Fibroblast of villous mesenchyme (primary cell): Measurements from ENCODE around the gene ASB2. TPM values are rescaled to one million over a fixed set of nuclear protein-coding genes. Genes with fewer than 3 reads are reported as not detected.

ENCODE experiments used
- DNase-seq: peaks from one replicate; pipeline ENCODE4 v3.0.0-alpha.2; 2010; ENCODE audit warnings: low read depth
- H3K4me3 ChIP-seq: 2 replicates; pipeline ENCODE4 v1.5.1; 2011; ENCODE audit warnings: low read depth, mild to moderate bottlenecking, low read length
- CTCF ChIP-seq: IDR thresholded peaks from 2 replicates; pipeline ENCODE4 v1.5.1; 2012; ENCODE audit warnings: low read depth, mild to moderate bottlenecking, low read length; ENCODE audit not compliant: insufficient read depth
- total RNA-seq: library from RNA; depleted of rRNA; stranded (reverse); fragments of >200 nt; gene quantifications from 2 replicates; pipeline ENCODE4 v1.2.3, GENCODE V29; 2012

The ASB2 gene
- total RNA-seq, 1 donor: 0.86 TPM

GRCh38 chr14:94001501-94002396 lies 25.4 kb upstream of the ASB2 start:
- peak; percentile 66 for DNase-seq
- no peak overlapping the region for H3K4me3 ChIP-seq
- TF ChIP-seq CTCF: peak; percentile 96

GRCh38 chr14:94001016-94001415 lies 24.6 kb upstream of the ASB2 start:
- DNase-seq: no peak
- no peak overlapping the region for H3K4me3 ChIP-seq
- no peak for TF ChIP-seq CTCF

- no peak for TF ChIP-seq CTCF
- H3K4me3 ChIP-seq: no peak overlapping the region
- DNase-seq: no peak
Measured at GRCh38 chr14:94000267-94000666, 23.9 kb upstream of the ASB2 start.

- no peak for TF ChIP-seq CTCF
- no peak for DNase-seq
- H3K4me3 ChIP-seq: no peak overlapping the region
Measured at GRCh38 chr14:93999573-93999972, 23.2 kb upstream of the ASB2 start.

GRCh38 chr14:93998871-93999403 lies 22.6 kb upstream of the ASB2 start:
- TF ChIP-seq CTCF: no peak
- no peak for DNase-seq
- no peak overlapping the region for H3K4me3 ChIP-seq

- no peak for DNase-seq
- no peak overlapping the region for H3K4me3 ChIP-seq
- TF ChIP-seq CTCF: no peak
Measured at GRCh38 chr14:93997916-93998870, 21.8 kb upstream of the ASB2 start.
